Esophagus mucosa (tissue), 1 donor: ENCODE measurements around the gene AGPS. TPM values are rescaled to one million over a fixed set of nuclear protein-coding genes. Genes with fewer than 3 reads are reported as not detected.
"Not testable (repeated sequence)": the region's sequence is repeated elsewhere in the genome, so short reads cannot be mapped to it uniquely, and the experiment has no call there.

Source experiments
- ATAC-seq: fragments of 200-7000 bp; cut with Tn5 transposase; one replicate; pipeline ENCODE4 v1.9.1; 2020
- total RNA-seq: library from RNA; stranded (reverse); gene quantifications from one replicate; pipeline ENCODE4 v1.2.4, GENCODE V29; 2023
- donor health status: DM: yes; HTN: yes; CAD: no.

Gene AGPS
- total RNA-seq, 1 donor from 2014 or later, result 38.1 TPM

DNA sequence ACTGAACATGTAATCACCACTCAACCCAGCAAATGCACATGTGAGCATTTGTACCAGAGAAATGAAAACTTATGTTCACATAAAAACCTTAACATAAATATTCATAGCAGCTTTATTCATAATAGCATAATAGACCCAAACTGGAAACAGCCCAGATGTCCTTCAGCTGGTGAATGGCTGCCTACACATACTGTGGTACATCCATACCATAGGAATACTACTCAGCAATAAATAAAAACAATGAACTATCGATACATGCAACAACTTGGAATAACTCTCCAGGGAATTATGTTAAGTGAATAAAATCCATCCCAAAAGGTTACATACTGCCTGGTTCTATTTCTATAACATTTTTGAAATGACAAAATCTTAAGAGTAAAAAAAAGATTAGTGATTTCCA is 140.0 kb downstream of the AGPS start:
- ATAC-seq, result no peak

DNA sequence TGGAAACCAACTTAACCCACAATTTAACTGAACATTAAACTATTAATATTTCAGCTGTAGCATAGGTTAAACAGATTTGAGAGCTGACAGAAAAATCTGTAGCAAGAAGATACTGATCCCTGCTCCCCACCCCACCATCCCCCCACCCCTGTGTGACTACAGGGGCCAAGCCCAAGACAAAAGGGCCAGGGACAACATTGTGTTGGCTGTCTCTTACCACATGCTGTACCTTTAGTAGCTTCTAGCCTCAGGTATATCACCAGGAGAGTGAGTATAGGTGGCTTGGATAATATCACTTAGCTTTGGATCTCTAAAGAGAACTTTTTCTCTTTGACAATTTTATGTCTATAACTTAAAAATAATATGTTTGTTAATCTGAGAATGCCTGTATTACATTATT is 140.7 kb downstream of the AGPS start:
- no peak for ATAC-seq

DNA sequence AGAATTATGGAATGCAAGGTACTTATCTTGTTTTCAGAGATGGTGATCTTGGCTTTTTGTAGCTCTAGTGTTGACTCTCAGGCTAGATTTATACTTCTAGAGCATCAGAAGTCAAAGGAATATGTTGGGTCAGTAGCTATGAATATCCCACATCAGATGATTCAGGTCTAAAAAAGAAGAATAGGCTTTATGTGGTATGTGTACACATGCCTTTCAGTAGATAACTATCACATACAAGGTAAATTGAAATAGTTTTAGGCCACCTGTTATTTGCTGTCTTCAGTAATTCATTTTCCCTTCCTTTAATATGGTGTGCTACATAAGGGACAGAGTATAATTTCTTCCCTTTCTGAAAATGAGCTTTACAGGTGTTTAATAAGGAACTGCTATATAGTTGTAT is 142.4 kb downstream of the AGPS start:
- no peak for ATAC-seq

DNA sequence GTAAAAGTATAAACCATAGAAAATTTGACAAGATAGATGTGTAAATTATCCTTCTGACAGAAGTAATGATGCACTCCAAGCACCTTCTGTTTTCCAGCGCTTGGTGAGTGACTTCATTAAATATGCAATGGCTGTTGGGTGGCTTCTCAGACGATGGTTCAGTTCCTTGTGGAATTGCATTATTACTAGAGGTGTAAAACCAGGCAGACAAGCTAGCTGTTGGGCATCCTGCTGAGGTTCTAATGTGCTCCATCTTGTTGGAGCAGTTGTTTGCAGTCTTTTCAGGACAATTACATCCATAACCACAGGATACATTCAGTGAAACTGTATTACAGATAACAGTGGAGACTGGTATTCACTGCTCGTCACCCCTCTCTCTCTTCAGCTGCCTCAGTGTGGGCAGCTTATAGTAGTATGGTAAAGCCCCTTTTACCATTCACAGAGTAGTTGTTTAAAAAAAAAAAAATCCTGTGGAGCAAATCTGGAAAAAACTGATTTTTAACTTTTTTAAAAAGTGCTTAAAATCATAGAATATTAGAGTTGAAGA is 143.5 kb downstream of the AGPS start:
- no peak for ATAC-seq

DNA sequence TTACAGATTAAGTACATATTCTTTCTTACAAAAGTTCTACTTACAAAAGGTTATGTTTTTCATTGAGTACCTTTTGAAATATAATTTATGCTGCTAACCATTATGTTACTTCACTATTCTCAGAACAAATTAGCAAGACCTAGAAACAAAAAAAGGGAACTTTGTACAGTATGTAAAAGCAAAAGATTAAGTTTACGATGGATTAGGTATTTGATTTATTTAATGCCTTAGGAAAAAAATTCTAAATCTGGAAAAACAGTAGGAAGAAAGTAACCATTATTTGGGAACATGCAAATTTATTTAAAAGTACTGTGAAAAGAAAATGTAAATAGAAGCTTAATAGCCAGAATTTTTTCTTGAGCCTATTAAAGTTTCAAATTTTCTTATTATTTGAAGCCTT is 144.6 kb downstream of the AGPS start:
- no peak for ATAC-seq

DNA sequence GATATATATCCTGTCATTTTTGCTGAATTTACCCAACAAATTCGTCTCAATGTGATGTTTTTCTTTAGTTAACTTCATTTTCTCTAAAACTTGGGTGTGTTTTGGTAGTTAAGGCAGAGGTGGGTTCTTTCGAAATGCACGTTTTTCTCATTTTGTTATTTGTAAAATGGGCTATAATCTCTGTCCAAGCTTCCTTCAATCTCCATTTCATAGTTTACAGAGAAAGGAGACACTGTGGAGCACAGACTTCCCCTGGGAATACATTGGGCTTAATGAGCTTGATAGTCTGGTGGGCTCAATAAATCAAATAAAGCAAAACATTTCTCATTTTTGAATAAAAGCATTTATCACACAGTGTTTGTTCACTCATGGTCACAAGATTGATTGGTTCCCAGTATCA is 145.1 kb downstream of the AGPS start:
- no peak for ATAC-seq

DNA sequence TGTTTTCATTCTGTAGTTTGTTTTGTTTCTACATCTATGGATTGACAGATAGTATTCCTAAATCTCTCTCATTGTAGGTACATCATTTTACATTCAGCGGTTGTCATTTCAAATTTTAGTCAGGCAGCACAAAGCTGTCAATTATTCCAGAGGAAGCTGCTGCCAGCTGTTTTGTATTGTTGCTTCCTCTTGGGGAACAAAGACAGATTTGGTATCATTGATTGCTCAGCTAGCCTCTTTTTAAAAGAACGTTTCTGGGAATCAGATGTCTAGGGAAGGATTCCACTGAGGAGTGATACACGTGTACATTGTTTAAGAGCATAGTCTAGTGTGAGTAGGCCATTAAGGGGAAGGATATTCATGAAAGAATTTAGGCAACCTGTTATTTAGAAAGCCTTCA is 145.8 kb downstream of the AGPS start:
- no peak for ATAC-seq

DNA sequence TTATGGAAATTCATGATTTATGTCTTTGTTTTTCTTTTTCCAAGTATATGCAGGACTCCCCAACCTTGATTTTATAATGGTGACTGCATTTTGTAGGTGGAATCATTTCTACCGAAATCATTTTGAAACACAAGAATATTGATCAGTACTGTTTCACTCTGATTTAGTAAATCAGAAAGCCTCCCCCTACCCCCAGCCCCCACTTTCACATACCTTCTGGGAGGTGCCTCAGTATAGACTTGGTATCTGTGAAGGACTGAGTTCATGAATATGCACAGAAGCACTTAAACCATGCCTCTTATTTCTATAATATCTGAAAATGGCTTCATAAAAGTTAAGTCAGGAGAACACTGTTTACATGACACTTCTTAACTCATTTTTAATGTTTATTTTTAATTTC is 147.7 kb downstream of the AGPS start:
- ATAC-seq, result no peak

DNA sequence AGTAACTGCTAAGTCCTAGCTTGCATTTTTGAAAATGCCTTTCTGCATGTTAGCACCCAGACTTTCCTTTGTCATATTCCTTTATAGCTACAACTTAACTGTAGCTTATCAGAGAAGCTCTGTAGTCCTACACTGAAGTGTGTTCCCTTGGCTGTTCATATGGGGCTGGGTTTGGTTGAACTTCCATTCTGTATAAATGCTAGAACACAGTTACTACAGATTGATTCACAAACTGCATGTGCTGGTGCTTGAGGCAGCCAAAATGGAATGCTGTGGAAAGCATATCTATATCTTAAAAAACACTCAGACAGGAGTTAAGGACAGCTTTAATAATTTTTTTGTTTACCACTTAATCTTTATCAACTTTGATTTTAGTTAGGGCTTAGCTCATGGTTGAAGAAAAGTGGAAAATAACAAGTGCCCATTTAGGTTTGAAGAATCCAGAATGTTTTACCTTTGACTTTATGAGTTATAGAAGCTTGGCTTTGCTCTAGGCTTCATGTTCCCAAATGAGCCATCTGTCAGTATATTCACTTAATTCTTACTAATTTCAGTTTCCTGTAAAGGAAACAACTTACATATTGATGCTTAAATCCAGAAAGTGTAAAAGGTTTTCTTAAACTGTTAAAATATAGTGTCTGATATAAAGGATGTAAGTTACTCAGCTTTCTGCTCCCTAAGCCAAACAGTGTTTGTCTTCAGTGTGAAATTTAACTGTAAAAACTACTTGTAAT is 148.9 kb downstream of the AGPS start:
- no peak for ATAC-seq

DNA sequence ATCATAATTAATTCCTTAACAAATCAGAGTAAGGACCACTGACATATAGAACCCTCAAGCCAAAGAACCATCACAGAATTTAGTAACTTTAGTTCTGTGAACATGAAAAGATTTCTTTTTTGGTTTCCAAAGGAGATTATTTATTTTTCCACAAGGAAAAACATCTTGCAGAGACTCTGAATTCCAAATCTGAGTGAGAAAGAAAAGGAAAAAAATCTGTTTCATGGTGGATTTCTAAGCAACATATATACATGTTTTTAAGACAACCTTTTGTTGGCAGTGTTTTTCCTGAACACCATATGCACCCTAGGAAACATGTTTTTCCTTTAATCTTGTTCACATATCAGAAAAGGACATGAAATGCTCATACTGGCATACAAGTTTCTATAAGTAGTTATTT is 149.8 kb downstream of the AGPS start:
- no peak for ATAC-seq

DNA sequence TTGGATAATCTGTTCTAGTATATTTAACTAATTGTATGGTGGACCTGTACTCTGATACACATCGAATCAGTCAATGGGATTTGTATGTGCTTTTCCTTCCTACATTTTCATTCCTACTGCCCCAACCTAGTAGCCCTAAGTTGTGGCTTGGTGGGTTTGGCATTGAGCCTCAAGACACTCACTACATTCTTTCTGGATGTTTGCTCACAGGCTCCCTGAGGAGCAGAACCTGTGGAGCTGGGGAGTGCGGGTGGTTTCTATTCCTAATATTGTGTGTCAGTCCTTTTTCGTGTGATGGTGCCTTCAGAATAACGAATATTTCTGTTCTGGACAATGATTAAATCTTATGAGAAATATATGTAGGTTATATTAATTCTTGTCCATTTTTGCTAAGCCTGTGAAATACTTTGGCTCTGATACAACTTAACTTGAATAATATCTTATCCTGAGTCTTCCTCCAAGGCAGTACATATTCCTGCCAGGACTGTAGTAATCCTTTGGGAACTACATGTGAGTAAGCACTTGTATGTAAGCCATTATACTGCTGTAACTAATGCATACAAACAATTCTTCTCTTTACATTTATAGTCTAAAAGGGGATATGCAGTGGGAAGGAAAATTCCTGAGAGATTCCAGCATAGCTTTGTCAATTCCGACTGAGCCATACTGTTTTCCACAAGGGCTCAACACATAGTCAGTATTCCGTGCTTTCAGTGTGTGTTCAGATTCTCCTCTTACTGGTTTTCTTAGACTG is 150.6 kb downstream of the AGPS start:
- no peak for ATAC-seq

DNA sequence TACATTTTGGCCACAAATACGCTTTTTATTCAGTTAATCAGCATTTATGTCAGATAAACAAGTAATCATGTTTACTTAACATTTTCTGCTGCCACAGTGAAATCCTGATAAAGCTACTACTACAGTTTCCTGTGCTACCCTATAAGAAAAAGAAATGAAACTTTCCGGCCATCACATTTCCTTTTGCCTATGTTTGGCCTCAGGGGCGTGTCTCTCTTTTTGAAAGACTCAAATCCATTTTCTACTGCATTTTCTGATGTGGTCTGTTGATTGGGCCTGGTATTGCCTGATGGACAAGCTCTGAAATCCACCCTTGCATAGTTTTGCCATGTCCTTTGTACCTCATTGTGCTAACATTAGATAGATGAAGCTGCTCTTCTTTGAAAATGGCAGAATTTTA is 152.6 kb downstream of the AGPS start:
- ATAC-seq, result no peak

DNA sequence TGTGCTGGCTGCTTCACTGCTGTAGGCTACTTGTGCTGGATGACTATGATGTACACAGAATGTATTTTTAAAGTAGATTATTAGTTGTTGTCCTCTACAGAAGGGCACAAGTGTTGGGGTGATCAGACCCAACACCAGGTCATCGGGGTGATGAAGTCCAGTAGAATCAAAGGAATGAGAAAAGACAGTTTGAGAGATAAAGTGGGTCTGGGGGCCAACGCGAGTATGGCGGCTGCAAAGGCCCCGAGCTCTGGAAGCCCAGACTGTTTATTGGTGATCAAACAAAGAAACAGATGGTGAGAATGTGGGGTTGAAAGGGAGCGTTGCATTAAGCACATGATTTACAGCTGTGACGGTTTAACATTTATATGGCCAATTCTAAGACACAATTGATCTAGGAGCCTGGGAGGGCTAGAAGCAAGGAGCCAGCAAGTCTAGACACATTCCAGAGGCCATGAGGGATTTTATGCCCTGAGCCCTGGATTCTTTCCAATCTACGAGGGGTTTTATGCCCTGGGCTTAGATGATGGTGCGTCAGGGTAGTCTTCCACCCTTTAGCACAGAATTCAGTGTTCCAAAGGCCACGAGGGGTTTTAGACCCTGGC is 153.5 kb downstream of the AGPS start:
- ATAC-seq, result no peak

DNA sequence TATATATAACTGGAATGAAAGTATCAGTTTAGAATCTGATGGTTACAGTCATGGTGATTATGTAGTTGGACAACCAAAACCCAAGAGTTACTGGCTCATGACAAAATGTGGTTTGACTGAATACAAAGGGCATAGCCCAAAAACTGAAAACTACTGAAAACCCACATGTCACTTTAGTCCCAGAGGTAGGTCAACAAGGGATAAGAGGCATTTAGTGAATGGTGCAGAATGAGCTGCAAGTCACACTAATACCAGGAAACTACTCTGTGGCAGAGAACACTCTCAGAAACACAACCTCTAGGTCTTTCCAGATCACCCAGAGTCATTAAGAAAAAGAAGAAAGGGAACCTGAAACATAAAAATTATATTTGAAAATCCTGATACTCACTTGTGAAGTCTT is 154.5 kb downstream of the AGPS start:
- ATAC-seq, result no peak

DNA sequence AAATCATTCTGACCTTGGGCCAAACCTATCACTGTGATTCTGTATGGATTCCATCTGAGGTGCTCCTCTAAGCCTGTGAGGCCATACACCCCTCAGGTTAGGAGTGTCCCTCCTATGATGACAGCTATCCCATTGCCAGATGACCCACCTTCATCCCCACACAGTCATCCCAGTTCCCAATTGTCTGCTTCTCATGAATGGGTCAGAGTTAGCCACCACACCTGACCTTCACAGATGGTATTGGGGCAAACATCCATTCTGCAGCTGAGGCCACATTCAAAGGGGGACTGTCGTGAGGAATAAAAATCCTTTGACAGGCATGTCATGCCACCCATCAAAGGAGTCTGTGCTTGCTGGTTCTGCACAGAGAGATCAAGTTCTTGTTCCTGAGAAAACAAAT is 155.2 kb downstream of the AGPS start:
- no peak for ATAC-seq

DNA sequence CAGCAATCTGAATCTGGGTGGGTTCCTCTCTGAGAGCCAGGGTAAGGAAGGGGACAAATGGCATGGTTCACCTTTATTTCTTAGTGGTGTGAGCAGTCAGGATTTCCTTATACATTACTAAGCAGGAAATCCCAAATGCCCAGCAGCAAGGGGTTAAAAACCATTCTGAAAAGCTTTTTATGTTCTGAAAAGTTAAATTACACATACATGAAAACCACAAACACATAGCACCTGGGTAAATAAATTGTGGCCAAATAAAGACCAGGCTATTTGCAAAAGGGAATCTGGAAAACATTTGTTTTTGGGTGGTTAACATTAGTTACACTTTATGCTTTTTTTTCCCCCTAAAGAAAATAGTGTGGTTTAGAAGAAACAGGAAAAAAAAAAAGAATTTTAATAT is 156.1 kb downstream of the AGPS start:
- ATAC-seq, result no peak

DNA sequence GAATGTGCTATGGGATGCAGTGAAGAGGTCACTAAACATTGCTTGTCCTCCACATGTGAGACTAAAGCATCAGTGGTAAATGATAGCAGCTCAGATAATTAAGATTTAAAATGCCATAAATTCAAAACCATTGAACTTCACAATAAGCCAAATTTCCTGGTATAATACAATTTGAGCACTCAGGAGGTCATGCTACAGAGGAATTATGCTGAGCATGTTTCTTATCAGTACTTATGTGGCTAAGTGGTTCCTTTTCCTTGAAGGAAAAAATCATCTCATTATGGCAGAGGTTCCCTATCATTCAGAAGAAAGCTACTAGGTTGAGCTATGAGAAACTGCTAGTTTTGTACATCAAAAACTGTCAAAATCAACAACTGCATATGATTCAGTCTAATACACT is 156.6 kb downstream of the AGPS start:
- no peak for ATAC-seq

DNA sequence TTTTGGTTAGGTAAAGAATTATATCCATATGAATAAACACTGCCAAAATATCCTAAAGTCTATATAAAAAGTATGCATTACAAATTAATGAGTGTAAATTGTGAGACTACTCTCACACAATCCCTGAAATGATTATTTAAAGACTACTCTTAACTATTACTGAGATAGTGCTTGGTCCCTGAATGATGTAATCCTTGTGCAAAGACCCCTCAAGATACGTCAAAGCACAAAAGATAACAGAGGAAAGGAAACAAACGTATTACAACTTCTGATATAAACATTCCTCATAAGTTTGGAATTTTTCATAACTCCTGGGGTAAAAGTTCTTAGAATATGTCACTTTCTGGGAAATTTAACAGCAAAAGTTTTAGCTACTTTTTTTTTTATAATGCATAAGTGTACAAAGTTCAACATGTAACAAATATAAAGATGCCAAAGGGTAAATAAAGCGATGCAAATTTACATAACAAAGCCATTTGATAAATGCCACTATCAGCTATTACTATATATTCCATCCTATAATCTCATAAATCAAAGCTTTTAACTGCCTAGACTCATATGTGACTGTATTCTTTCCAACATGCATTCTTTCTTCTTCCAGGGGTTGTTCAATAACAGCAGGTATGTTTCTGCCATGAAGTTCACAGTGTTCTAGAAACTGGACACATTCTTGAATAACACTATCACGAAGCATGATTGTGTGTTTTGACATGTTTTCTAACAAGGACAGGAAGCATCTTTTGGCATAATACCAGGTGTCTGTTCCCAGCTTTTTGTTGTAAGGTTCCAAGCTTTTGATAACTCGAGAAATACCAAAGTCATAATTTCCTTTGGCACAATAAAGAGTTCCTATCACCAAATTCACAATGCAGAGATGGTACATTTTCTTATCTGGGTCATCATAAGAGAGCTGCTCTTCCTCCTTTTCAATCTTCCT is 158.0 kb downstream of the AGPS start:
- ATAC-seq, result no peak

DNA sequence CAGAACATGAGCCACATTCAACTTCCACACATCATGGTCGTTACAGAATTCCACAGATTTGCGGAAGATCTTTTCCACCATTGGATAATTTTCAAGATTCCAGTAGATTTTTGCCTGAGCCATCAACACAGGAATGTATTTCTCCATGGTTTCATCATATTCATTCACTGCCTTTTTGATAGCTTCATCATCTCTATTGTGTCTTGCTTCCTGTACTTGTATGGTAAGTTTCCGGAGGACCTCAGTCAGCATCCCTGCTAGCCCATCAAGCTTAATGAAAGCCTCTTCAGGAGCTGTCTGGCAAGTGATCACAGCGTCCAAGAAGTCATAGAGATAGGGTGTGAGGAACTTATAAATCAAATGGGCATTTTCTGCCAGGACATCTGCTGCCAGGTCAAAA is 158.8 kb downstream of the AGPS start:
- not testable (repeated sequence) for ATAC-seq

DNA sequence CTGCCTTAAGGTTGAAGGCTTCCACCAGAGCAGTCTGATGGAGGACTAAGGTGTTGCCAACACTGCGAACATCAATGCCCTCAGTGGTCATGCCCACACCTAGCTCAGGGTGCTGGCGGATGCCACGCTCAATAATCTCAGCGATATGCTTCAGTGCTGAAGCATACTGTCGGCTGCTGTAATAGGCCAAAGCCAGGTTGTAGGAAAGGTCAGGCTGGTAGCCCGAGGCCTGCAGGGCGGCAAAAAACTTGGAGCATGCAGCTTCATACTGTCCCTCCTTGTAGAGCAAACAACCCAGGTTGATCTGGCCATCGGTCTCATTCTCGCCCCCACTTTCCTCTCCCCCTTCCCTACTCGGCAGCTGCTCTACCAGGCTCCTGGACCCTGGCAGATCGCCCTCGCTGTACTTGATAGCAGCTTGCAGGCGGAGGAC is 159.4 kb downstream of the AGPS start:
- peak; percentile 4 for ATAC-seq

DNA sequence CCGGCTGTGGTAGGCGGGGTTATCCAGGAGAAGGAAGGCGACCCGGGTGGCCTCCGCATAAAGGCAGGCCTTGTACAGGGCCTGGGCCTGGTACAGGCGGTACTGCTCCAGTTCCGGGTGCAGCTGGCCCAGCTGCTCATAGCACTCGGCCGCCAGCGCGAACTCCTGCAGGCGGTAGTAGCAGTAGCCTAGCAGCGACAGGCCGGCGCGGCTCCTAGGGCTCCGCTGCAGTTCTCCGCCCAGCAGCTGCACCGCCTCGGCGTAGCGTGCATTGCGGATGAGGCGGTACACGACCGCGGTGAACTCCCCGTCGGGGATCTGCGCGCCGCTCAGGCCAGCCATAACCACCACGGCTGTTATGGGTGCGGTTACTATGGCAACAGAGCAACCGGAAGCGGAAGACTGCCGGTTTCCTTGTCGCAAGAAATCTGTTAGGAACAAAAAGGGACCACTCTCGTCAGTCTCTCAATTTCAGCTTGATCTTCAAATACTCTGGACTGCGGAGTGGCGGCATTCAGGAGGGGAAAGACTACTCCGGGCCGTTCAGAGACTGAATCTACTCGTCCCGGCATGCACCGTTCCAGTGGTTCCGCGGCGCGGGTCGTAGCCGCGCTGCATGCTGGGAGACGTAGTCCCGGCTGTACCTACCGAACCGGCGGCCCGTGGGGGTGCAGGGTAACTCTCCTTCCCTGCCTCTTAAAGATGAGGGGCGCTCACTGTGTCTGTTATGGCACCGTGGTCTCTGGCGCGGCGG is 160.0 kb downstream of the AGPS start:
- peak; percentile 97 for ATAC-seq
